NCI-H524 treated with DMSO at 0.1 percent for 48 hours (cell line): Measurements from ENCODE around the gene C16orf86.

Experiments used
- DNase-seq: peaks from one replicate; lab custom pipeline; 2025; lab: John Stamatoyannopoulos, UW

C16orf86 gene

DNA sequence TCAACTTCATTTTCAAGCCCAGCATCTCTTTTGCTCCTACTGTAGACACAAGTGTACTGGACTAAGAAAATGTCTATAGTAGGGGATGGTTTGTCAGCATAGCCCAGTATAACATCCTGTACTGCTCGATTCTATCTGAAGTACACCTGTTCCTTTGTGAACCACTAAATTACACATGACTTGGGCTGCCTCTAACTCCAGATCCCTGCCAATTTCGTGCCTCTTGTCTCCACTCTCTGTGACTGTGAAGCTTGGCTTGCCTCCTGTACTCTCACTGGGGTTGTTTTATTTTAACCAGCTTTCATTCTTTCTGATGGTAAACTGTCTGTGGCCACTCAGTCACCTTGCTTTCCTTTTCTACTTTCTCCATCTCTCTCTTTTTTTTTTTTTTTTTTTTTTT lies 28.0 kb downstream of the C16orf86 start:
- no peak for DNase-seq

DNA sequence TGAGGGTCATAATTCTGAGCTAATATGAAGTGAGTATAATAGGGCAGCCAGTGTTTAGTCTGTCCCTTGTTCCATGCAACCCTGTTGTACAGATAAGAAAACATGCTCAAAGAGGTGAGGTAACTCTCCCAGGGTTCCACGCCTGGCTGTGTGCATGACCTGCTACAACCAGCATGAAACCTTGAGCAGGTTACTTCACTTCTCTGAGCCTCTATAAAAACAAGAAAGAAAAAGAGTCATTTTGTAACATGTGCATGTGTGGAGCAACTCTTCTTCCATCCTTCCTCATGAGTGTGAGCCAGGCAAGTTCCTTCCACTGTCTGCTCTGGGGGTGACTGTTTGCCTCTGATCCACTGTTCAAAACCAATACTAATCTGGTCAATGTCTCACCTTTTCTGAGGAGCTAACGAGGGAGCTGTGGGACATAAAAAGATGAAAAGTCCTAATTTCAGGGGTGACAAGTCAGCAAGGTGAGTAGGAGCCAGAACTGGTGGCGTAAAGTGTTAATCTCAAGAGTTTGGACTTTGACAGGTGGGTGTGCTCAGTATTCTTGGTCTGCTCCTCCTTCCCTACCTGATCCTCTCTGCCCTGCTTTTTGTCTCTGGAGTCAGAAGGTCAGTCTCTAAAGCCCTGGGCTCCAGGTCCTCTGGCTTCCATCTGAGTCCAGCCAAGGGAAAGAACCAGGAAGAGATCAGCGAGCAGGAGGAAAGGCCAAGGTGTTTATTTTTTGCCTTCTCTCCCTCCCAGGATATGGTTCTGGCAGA lies 31.0 kb downstream of the C16orf86 start:
- DNase-seq: no peak

DNA sequence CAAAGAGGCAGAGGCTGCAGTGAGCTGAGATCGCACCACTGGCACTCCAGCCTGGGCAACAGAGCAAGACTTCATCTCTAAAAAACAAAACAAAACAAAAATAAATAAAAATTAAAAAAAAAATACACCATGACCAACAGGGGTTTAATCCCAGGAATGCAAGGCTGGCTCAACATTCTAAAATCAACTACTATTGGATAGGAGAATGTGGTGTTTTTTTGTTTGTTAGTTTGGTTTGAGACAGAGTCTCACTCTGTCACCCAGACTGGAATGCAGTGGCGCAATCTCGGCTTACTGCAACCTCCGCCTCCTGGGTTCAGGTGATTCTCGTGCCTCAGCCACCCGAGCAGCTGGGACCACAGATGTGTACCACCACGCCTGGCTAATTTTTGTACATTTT lies 32.7 kb downstream of the C16orf86 start:
- DNase-seq: no peak

DNA sequence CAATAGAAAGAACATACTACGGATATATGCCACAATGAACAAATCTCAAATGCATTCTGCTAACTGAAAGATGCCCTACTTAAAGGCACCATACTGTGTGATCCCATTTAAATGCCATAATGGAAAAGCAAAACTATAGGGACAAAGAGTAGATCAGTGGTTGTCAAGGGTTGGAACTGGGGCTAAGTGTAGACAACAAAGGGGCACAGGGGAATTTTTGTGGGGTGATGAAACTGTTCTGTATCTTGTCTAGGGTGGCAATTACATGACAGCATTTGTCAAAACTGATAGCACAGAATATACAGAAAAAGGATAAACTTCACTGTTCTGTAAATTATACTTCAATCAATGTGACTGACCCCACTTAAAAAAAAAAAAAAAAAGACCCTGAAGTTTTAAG lies 34.8 kb downstream of the C16orf86 start:
- no peak for DNase-seq

DNA sequence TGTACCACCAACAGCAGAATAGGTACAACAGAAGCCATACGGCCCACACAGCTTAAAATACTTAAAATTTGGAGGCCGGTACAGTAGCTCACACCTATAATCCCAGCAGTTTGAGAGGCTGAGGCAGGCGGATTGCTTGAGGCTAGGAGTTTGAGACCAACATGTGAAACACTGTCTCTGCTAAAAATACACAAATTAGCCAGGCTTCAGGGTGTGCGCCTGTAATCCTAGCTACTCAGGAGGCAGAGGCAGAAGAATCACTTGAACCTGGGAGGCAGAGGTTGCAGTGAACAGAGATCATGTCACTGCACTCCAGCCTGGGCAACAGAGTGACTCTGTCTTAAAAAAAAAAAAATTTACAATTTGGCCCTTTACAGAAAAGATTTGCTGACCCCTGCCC lies 35.5 kb downstream of the C16orf86 start:
- DNase-seq: no peak

DNA sequence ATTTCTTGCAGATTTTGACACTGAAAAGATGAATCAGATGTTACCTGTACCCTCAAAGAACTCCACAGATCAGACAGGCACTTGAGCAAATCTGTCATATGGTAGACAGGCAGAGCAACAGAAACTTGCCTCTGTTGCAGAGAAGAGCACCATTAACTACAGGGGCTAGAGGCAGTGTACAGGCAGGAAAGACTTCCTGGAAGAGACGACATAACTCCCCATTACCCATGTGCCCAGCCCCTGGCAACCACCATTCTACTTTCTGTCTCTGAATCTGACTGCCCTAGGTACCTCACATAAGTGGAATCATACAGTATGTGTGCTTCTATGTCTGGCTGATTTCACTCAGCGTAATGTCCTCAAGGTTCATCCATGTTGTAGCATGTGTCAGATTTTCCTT lies 37.0 kb downstream of the C16orf86 start:
- no peak for DNase-seq

DNA sequence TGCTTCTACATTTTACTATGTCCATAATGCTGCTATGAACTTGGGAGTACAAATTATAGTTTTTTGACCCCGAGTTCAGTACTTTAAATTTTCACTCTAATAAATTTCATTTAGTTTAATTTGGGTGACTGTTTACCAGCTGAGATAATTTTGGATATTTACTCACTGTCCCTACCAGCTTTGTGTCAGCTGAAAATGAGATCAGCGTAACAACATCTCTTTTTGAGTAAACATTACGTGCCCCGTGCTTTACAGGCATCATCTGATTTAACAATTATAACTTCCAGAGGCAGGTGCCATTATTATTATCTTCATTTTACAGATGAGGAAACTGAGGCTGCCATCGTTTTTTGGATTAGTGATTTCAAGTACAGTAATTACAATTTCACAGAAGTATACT lies 37.5 kb downstream of the C16orf86 start:
- DNase-seq: no peak

DNA sequence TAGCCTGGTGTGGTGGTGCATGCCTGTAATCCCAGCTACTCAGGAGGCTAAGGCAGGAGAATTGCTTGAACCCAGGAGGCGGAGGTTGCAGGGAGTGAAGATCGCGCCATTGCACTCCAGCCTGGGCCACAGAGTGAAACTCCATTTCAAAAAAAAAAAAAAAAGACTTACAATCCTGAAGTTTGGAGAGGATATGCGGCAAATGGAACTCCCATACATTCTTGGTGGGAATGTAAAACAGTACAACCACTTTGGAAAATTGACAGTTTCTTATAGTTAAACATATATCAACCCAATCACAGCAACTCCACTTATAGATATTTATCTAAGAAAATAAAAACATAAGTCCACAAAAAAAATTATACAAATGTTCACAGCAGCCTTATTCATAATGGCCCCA lies 40.6 kb downstream of the C16orf86 start:
- DNase-seq: no peak

DNA sequence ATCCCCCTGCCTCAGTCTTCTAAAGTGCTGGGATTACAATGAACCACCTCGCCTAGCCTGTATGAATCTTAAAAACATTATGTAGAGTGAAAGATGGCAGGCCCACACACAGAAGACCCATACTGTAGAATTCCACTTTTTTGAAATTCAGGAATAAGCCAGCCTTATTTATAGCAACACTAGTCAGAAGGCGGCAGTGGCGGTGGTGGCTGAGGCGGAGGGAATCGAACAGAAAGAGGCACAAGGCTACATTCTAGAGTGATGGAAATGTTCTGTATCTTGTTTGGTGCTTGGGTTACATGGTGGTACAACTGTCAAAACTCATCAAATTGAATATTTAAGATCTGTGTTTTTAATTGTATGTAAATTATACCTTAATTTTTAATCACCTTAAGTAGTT lies 41.2 kb downstream of the C16orf86 start:
- no peak for DNase-seq

DNA sequence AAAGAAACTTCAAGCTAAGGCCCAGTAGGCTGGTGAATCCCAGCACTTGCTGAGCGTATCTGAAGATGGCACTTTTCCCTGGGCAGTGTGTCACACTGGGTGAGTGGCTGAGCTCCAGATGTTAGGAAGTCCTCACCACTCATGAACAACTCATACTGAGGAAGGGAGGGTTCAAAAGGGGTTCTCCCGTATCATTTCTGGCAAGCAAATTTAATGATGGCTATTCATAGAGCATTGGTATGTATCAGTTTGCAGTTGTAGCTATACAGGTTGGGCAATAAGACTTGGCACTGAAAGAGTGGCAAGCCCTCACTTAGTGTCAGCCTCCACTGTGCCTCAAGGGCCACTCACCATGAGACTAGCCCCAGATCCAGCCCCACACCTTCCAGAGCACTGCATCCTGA lies 41.8 kb downstream of the C16orf86 start:
- DNase-seq: no peak

DNA sequence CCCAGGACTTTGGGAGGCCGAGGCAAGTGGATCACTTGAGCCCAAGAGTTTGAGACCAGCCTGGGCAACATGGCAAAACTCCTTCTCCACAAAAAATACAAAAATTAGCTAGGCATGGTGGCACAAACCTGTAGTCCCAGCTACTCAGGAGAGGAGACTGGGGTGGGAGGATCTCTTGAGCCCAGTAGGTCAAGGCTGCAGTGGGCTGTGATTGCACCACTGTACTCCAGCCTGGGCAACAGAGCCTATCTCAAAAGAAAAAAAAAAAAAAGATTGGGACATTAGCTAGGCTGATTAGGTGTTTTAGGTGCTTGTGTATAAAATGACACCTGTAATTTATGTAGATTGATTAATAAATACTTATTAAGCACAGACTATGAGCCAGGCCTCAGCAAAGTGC lies 42.4 kb downstream of the C16orf86 start:
- DNase-seq: no peak

DNA sequence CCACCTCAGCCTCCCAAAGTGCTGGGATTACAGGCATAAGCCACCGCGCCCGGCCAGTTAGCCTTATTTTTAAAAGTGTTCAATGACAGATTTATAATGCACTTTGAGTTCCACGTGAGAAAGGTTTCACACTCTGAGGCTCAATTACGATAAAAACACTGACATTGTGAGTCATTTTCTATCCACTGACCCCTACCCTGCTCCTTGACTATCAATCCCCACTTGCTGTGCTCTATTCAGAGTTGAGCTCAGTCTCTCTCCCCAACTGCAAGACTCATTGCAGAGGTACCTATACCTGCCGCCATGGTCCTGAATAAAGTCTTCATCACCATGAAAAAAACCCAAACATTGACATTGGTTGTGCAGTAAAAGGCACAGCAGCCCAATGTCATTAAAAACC lies 44.0 kb downstream of the C16orf86 start:
- no peak for DNase-seq

DNA sequence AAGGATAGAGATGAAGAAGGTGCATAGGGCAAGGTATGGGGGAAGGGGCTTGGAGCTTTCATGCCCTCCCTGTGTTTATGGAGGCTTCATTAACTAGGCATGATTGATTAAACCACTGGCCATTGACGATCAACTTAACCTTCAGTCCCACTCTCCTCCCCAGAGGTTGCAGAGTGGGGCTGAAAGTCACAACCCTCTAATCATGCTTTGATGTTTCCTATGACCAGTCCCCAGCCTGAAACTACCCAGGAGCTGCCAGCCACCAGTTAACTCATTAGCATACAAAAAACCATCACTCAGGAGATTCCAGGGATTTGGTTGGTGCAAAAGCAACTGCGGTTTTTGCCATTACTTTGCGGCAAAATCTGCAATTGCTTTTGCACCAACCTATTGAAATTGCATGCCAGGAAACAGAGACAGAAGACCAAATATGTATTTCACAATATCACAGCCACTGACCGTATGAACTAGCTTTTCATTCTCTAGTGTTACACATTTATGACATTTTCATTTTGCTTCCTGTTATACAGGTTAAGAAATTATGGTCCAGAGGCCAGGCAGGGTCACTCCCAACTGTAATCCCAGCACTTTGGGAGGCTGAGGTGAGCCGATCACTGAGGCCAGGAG lies 47.1 kb downstream of the C16orf86 start:
- DNase-seq: no peak

DNA sequence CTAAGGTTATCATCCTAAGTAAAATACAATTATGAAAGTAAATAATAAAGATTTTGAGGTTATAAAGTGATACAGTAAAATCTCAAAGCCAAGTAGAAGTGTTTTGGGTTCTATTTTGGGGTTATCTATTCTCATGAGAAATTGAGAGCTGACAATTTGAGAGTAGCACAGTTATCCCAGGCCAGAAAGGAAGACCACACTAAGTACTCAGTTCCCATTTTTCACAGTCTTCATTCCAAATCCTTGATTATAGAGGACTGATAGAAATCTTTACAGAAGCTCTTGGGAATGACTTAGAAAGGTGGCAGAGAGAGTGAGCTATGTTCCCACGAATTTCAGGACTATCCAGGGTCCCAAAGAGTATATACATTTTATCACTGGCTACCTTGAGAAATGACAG lies 47.9 kb downstream of the C16orf86 start:
- no peak for DNase-seq

DNA sequence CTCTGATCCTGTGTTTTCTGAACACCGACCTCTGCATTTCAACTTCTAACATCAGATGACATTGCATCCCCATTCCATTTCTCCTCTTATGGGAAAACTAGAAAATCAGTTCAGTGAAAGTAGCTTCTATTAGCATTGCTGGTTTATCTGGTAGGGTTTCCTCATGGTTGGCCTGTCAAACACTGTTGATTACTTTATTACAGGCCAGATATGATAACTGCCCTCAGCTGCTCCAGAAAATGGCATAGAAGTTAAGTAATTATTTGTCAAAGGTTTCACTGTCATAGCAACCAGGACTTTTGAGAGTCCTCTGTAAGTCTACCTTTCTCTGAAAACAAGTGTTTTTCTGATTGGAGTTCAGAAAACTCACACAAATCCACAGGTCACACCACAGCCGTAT lies 49.5 kb downstream of the C16orf86 start:
- DNase-seq: no peak
